ENCODE measurements around the gene KIF21B.

KIF21B gene

DNA sequence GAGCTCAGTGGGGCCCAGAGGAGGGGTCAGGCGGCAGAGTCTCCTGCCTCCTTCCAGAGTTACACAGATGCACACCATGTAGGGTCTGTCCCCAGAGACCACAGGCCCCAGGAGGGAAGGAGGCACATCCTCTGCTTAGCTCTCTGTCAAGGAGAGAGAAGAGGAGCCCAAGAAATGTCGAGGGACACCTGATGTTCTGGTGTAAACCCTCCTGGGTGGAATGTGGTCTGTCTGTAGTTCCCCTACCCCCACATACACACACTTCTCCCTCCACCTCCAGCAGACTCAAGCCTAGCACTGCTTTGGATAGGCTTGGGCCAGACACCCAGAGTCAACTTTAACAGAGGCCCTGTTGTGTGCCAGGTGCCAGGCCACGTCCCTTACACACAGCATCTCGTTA lies 34.2 kb downstream of the KIF21B start:
- Mint-ChIP-seq H3K4me1 (no peaks in the 10 kb centered on the region), H3K27ac (no peak overlapping the region), H3K4me3 (no peak overlapping the region), H3K36me3 (ENCODE audit: low read depth) (peaks cover 23% of the 10 kb centered on the region), H3K27me3 (ENCODE audit: low read depth) (no peaks in the 10 kb centered on the region), H3K9me3 (no peaks in the 10 kb centered on the region)
- TF ChIP-seq, protein P1, sequence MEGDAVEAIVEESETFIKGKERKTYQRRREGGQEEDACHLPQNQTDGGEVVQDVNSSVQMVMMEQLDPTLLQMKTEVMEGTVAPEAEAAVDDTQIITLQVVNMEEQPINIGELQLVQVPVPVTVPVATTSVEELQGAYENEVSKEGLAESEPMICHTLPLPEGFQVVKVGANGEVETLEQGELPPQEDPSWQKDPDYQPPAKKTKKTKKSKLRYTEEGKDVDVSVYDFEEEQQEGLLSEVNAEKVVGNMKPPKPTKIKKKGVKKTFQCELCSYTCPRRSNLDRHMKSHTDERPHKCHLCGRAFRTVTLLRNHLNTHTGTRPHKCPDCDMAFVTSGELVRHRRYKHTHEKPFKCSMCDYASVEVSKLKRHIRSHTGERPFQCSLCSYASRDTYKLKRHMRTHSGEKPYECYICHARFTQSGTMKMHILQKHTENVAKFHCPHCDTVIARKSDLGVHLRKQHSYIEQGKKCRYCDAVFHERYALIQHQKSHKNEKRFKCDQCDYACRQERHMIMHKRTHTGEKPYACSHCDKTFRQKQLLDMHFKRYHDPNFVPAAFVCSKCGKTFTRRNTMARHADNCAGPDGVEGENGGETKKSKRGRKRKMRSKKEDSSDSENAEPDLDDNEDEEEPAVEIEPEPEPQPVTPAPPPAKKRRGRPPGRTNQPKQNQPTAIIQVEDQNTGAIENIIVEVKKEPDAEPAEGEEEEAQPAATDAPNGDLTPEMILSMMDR (IDR thresholded peaks at IDR 0.05; ENCODE audit: unreplicated experiment in 3 of 3): no peak

DNA sequence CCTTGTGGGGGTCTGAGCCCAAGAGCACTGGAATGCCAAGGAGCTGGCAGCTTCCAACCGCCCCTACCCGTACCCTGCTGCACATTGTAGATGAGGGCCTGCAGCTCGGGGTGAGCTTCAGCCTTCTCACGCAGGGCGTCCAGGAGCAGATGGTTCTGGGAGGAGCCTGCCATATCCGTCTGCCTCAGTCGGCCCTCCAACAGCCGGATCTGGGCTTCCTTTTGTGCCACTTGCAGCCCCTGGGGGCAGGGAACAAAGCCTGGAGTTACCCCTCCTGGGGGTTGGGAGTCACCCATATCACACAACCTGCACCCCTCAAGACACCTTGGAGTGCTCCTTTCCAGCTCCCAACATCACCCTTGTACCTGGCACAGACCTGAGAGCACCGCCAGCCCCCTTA lies 34.8 kb downstream of the KIF21B start:
- TF ChIP-seq, protein P1 (IDR thresholded peaks at IDR 0.05; ENCODE audit: unreplicated experiment in 3 of 3): no peak
- H3K27ac Mint-ChIP-seq: no peak overlapping the region
- H3K4me1 Mint-ChIP-seq: no peaks in the 10 kb centered on the region
- H3K9me3 Mint-ChIP-seq: no peaks in the 10 kb centered on the region
- no peaks in the 10 kb centered on the region for H3K27me3 Mint-ChIP-seq (ENCODE audit: low read depth)
- peaks cover 26% of the 10 kb centered on the region for H3K36me3 Mint-ChIP-seq (ENCODE audit: low read depth)
- no peak overlapping the region for H3K4me3 Mint-ChIP-seq

DNA sequence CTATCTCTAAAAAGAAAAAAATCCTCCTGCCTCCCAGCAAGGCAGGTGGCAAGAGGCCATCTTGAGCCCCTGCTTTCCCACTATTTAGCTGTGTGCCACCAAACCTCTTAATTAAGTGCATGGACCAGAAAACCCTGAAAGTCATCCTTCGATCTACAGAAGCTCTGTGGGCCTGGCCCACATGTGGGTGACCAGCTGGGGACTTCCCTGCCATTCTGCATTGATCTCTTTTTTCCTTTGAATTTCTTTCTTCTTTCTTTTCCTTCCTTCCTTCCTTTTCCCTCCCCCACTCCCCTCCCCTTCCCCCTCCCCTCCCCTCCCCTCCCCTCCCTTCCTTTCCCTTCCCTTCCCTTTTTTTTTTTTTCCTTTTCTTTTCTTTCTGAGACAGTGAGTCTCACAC lies 38.0 kb downstream of the KIF21B start:
- no peaks in the 10 kb centered on the region for H3K27me3 Mint-ChIP-seq (ENCODE audit: low read depth)
- TF ChIP-seq, protein P1 (IDR thresholded peaks at IDR 0.05; ENCODE audit: unreplicated experiment in 3 of 3): no peak

DNA sequence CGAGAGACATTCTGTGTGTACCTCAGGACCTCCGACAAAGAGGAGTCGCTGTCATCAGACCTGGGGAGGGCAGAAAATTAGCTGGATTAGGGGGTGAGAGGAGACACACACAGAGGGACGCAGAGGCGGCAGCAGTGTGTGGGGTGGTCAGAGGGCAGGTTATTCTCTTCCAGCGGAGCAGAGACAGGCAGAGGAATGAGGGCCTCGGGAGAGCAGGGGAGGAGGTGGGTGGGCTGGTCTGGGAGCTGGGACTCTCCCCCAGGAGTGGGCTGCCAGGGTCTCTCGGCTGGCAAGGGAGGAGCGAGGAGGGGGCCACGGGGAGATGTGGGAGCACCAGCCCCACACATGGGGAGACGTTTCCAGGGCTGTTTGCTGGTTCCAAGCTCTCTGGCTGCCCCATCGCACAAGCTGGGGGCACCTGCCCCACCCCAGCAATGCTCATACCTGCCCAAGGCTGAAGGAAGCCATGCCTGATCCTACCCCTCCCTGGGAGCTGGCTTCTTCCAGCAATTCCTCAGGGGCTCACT lies 40.4 kb downstream of the KIF21B start:
- Mint-ChIP-seq H3K9me3 (peaks cover 5% of the 10 kb centered on the region), H3K27ac (no peak overlapping the region), H3K36me3 (ENCODE audit: low read depth) (peaks cover 36% of the 10 kb centered on the region), H3K27me3 (ENCODE audit: low read depth) (no peaks in the 10 kb centered on the region), H3K4me3 (no peak overlapping the region), H3K4me1 (no peaks in the 10 kb centered on the region)
- TF ChIP-seq, protein P1 (IDR thresholded peaks at IDR 0.05; ENCODE audit: unreplicated experiment in 3 of 3): no peak

More for the DNA sequence above, 38.0 kb downstream of the KIF21B start:
- Mint-ChIP-seq H3K4me1 (no peaks in the 10 kb centered on the region), H3K9me3 (peaks cover 1% of the 10 kb centered on the region), H3K36me3 (ENCODE audit: low read depth) (peaks cover 30% of the 10 kb centered on the region), H3K4me3 (no peak overlapping the region), H3K27ac (no peak overlapping the region)

DNA sequence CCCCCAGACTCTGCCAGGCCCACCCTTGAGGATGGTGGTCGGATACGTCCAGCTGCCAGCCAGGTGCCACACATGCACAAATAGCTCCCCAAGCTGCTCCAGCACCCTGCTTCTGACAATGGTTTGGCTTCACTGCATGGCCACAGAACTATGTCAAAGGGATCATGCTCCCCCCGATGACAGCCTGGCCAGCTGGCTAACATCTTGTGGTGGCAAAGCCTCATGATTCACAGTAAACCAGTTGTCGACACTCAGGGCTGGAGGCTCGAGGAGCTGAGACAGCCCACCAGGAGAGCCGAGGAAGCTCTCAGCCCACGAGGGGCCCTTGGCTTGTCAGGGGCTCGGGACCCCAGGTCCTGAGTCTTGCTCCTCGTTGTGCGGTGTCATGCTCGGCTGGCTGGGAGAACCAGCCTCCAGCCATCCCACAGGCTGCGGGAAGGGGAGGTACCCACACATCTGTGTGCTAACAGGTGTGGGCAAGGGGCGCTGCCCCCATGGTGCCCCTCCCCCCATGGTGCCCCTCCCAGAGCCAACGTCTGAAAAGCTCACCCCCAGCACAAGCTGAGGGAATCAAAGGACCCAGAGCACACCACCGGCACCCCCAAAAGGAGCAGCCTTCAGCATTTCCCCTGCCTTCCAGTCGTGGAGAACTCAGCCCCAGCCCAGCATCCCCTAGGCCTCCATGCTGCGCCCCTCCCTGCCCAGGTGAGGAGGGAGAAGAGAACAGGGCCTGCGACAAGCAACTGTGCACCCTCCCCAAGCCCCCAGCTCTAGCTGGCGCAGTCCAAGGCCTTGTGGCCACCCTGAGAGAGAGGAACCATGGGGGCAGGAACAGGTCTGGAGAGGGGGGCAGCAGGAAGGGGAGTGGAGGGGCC lies 41.2 kb downstream of the KIF21B start:
- Mint-ChIP-seq H3K9me3 (peaks cover 5% of the 10 kb centered on the region), H3K4me1 (no peaks in the 10 kb centered on the region), H3K4me3 (no peak overlapping the region), H3K27ac (no peak overlapping the region), H3K27me3 (ENCODE audit: low read depth) (no peaks in the 10 kb centered on the region), H3K36me3 (ENCODE audit: low read depth) (peaks cover 30% of the 10 kb centered on the region)
- TF ChIP-seq, protein P1 (IDR thresholded peaks at IDR 0.05; ENCODE audit: unreplicated experiment in 3 of 3): no peak
